Measurements from ENCODE around the gene OGFOD2.
"Not testable (repeated sequence)": the region's sequence is repeated elsewhere in the genome, so short reads cannot be mapped to it uniquely, and the experiment has no call there.

Gene OGFOD2

GRCh38 chr12:123004287-123004686 is 29.2 kb downstream of the OGFOD2 start:
- DNase-seq: no peak
- TF ChIP-seq GATA1 (IDR thresholded peaks at IDR 0.05; ENCODE audit: low read depth, low read length) (no peak), POLR2A (IDR thresholded peaks at IDR 0.05; ENCODE audit: low read length) (no peak)

GRCh38 chr12:123005081-123005626 is 30.1 kb downstream of the OGFOD2 start:
- TF ChIP-seq POLR2A (IDR thresholded peaks at IDR 0.05; ENCODE audit: low read length) (no peak), GATA1 (IDR thresholded peaks at IDR 0.05; ENCODE audit: low read depth, low read length) (no peak)
- DNase-seq: no peak

GRCh38 chr12:123006977-123007376 is 31.9 kb downstream of the OGFOD2 start:
- DNase-seq: no peak
- TF ChIP-seq GATA1 (IDR thresholded peaks at IDR 0.05; ENCODE audit: low read depth, low read length): no peak
- no peak for TF ChIP-seq POLR2A (IDR thresholded peaks at IDR 0.05; ENCODE audit: low read length)

- DNase-seq: no peak
- TF ChIP-seq GATA1 (IDR thresholded peaks at IDR 0.05; ENCODE audit: low read depth, low read length): no peak
- no peak for TF ChIP-seq POLR2A (IDR thresholded peaks at IDR 0.05; ENCODE audit: low read length)
Measured at GRCh38 chr12:123010110-123010509, 35.1 kb downstream of the OGFOD2 start.

- no peak for DNase-seq
- no peak for TF ChIP-seq GATA1 (IDR thresholded peaks at IDR 0.05; ENCODE audit: low read depth, low read length)
- no peak for TF ChIP-seq POLR2A (IDR thresholded peaks at IDR 0.05; ENCODE audit: low read length)
Measured at GRCh38 chr12:123010681-123011080, 35.6 kb downstream of the OGFOD2 start.

- no peak for TF ChIP-seq POLR2A (IDR thresholded peaks at IDR 0.05; ENCODE audit: low read length)
- no peak for TF ChIP-seq GATA1 (IDR thresholded peaks at IDR 0.05; ENCODE audit: low read depth, low read length)
- DNase-seq: no peak
Measured at GRCh38 chr12:123011701-123012100, 36.7 kb downstream of the OGFOD2 start.

- TF ChIP-seq GATA1 (IDR thresholded peaks at IDR 0.05; ENCODE audit: low read depth, low read length) (no peak), POLR2A (IDR thresholded peaks at IDR 0.05; ENCODE audit: low read length) (no peak)
- DNase-seq: no peak
Measured at GRCh38 chr12:123013185-123014095, 38.4 kb downstream of the OGFOD2 start.

GRCh38 chr12:123014473-123014872 is 39.4 kb downstream of the OGFOD2 start:
- DNase-seq: not testable (repeated sequence)

- no peak for TF ChIP-seq GATA1 (IDR thresholded peaks at IDR 0.05; ENCODE audit: low read depth, low read length)
- no peak for TF ChIP-seq POLR2A (IDR thresholded peaks at IDR 0.05; ENCODE audit: low read length)
- DNase-seq: no peak
Measured at GRCh38 chr12:123017753-123018152, 42.7 kb downstream of the OGFOD2 start.

- DNase-seq: no peak
- TF ChIP-seq GATA1 (IDR thresholded peaks at IDR 0.05; ENCODE audit: low read depth, low read length): no peak
- TF ChIP-seq POLR2A (IDR thresholded peaks at IDR 0.05; ENCODE audit: low read length): no peak
Measured at GRCh38 chr12:123019841-123020138, 44.7 kb downstream of the OGFOD2 start.

GRCh38 chr12:123021688-123022604 is 46.9 kb downstream of the OGFOD2 start:
- TF ChIP-seq GATA1 (IDR thresholded peaks at IDR 0.05; ENCODE audit: low read depth, low read length): no peak
- no peak for TF ChIP-seq POLR2A (IDR thresholded peaks at IDR 0.05; ENCODE audit: low read length)
- peak; percentile 40 to 59 for DNase-seq

GRCh38 chr12:123022846-123023245 is 47.8 kb downstream of the OGFOD2 start:
- TF ChIP-seq GATA1 (IDR thresholded peaks at IDR 0.05; ENCODE audit: low read depth, low read length) (no peak), POLR2A (IDR thresholded peaks at IDR 0.05; ENCODE audit: low read length) (no peak)

GRCh38 chr12:123024819-123025391 is 49.9 kb downstream of the OGFOD2 start:
- TF ChIP-seq POLR2A (IDR thresholded peaks at IDR 0.05; ENCODE audit: low read length): no peak
- TF ChIP-seq GATA1 (IDR thresholded peaks at IDR 0.05; ENCODE audit: low read depth, low read length): no peak

More at GRCh38 chr12:123022846-123023245, 47.8 kb downstream of the OGFOD2 start:
- DNase-seq: no peak

More at GRCh38 chr12:123024819-123025391, 49.9 kb downstream of the OGFOD2 start:
- no peak for DNase-seq

All from erythroblast (primary cell).